Erythroblast (primary cell): ENCODE measurements around the gene CACNA1I.

Source experiments
- GATA1 ChIP-seq: IDR thresholded peaks from 2 replicates; pipeline ENCODE4 v1.6.1; 2011; ENCODE audit warnings: low read depth, mild to moderate bottlenecking, control low read depth, low read length, moderate library complexity
- POLR2A ChIP-seq: IDR thresholded peaks from 2 replicates; pipeline ENCODE4 v1.6.1; 2011; ENCODE audit warnings: mild to moderate bottlenecking, low read length

- no peak for TF ChIP-seq POLR2A
- TF ChIP-seq GATA1, result no peak
Measured at GRCh38 chr22:39623603-39624500, 53.3 kb downstream of the CACNA1I start.
